ENCODE data around the gene HYAL3. TPM values are rescaled to one million over a fixed set of nuclear protein-coding genes. Genes with fewer than 3 reads are reported as not detected.

Gene HYAL3
- total and polyA plus RNA-seq, 2 of the 8 experiments (the other 6 are each of a cell fraction or from before 2014, with no cell fraction given), result 3.2 to 12.2 TPM

- no peaks in the 10 kb centered on the region for H3K9me3 ChIP-seq (ENCODE audit: insufficient read depth in 2 of 2, low read depth in 1 of 2, low read length in 1 of 2)
- 90% methylated on average over 8 of the region's 8 CpGs; no CpG with 5 or more reads in 1 of the 2 experiments for WGBS, 2 experiments (ENCODE audit: extremely low coverage in 1 of 2, insufficient coverage in 1 of 2, insufficient read length in 1 of 2, insufficient replicate concordance in 2 of 2, low coverage in 1 of 2, low lambda C conversion rate in 2 of 2, missing lambda C conversion rate in 1 of 2)
- TF ChIP-seq TEAD4 (IDR thresholded peaks at IDR 0.05; ENCODE audit: low read depth, low read length), result no peak
- no peak for TF ChIP-seq KDM5A (IDR thresholded peaks at IDR 0.05; ENCODE audit: low read length)
- no peak for TF ChIP-seq FOSL1 (IDR thresholded peaks at IDR 0.05; ENCODE audit: insufficient read depth, low read depth, low read length)
- TF ChIP-seq JUN (IDR thresholded peaks at IDR 0.05; ENCODE audit: low read depth, low read length), result no peak
- no peak for TF ChIP-seq CTBP2 (IDR thresholded peaks at IDR 0.05; ENCODE audit: borderline replicate concordance, insufficient read depth, insufficient read length, low read length)
- TF ChIP-seq E2F6 (IDR thresholded peaks at IDR 0.05), result no peak
- TF ChIP-seq ASH2L (IDR thresholded peaks at IDR 0.05; ENCODE audit: low read length), result no peak
- no peak for TF ChIP-seq CHD2 (IDR thresholded peaks at IDR 0.05; ENCODE audit: low read length)
- no peak overlapping the region for H2AFZ ChIP-seq (ENCODE audit: low read length)
- H3K18ac ChIP-seq (ENCODE audit: extremely low read depth, low read length), result peak overlapping the region; percentile 48
- H3K4ac ChIP-seq (replicated peaks; ENCODE audit: insufficient read length, low read depth, low read length), result peak overlapping the region; percentile 65
- ChIA-PET POLR2A (ENCODE audit: partially characterized antibody) (interaction anchor here (4.4 kb wide), 1 partner anchor 10 kb away, joined by 35 read pairs; no protein-coding TSS in a partner anchor), CTCF (ENCODE audit: partially characterized antibody) (interaction anchor here (0.5 to 53.5 kb wide), 8 partner anchors 12 to 1521 kb away, joined by 3 to 2149 read pairs (median 26); partner anchors contain the start of genes GNAI2, IFRD2 and SLC38A3)
- H2BK20ac ChIP-seq (ENCODE audit: low read length), result peak overlapping the region; percentile 61; the same call in 1 of the 2 replicates
- peak overlapping the region; percentile 39; the same call in 1 of the 2 replicates for H2BK5ac ChIP-seq (ENCODE audit: low read depth, low read length)
- no peak overlapping the region for H4K5ac ChIP-seq (ENCODE audit: insufficient read length, low read depth, low read length)
- H3K23ac ChIP-seq (ENCODE audit: insufficient read length), result no peak overlapping the region
- peaks cover 0 to 1% of the 10 kb centered on the region in 2 experiments for H4K20me1 ChIP-seq (replicated peaks in 1 of 2; ENCODE audit: control insufficient read depth in 1 of 2, insufficient read depth in 2 of 2, low read length in 2 of 2)
- peak overlapping the region; percentile 68 for H4K91ac ChIP-seq (replicated peaks; ENCODE audit: insufficient read length, low read length)
- H2AK5ac ChIP-seq (ENCODE audit: low read depth, low read length), result peak overlapping the region; percentile 2
- H3K79me1 ChIP-seq (ENCODE audit: low read depth, low read length), result no peaks in the 10 kb centered on the region
- H3K27me3 ChIP-seq (replicated peaks in 1 of 4; ENCODE audit: control insufficient read depth in 3 of 4, extremely low read depth in 1 of 4, insufficient read depth in 3 of 4, low read length in 3 of 4), result peaks cover 14 to 25% (median 20%) of the 10 kb centered on the region in 4 experiments
- no peaks in the 10 kb centered on the region for H3K36me3 ChIP-seq (ENCODE audit: control insufficient read depth in 2 of 4, insufficient read depth in 4 of 4, low read length in 3 of 4)
- H3K14ac ChIP-seq (ENCODE audit: insufficient read length), result no peak overlapping the region
- H2BK120ac ChIP-seq (replicated peaks; ENCODE audit: low read depth, low read length), result no peak overlapping the region
- H3K27ac ChIP-seq (ENCODE audit: low read depth, low read length), result no peak overlapping the region
- H3K9ac ChIP-seq (replicated peaks in 1 of 4; ENCODE audit: extremely low read depth in 1 of 4, low read depth in 3 of 4, low read length in 3 of 4), result no peak overlapping the region
- H4K8ac ChIP-seq (ENCODE audit: extremely low read depth, insufficient read depth, low read length), result peak overlapping the region; percentile 57
- H3K23me2 ChIP-seq (ENCODE audit: low read depth, low read length), result peaks cover 2% of the 10 kb centered on the region; the same call in 1 of the 2 replicates
- H2BK12ac ChIP-seq (ENCODE audit: low read depth, low read length), result peak overlapping the region; percentile 80; the same call in 1 of the 2 replicates
- no peak overlapping the region for H3K56ac ChIP-seq (replicated peaks; ENCODE audit: insufficient read length, low read depth, low read length)
- H3K4me3 ChIP-seq (ENCODE audit: extremely low read depth in 1 of 4, insufficient read depth in 2 of 4, low read depth in 3 of 4, low read length in 4 of 4), result no peak overlapping the region
- DNase-seq (ENCODE audit: low read depth in 1 of 2, low spot score in 2 of 2) (no peak), FAIRE-seq (no peak)
- peak overlapping the region; percentile 99; the same call in 1 of the 2 replicates for H2BK15ac ChIP-seq (ENCODE audit: low read length)
- peaks cover 0 to 45% (median 35%) of the 10 kb centered on the region in 4 experiments; a peak in 6 of 7 replicates for H3K4me1 ChIP-seq (replicated peaks in 1 of 4; ENCODE audit: control insufficient read depth in 3 of 4, insufficient read depth in 4 of 4, low read length in 3 of 4)
- H3K79me2 ChIP-seq (ENCODE audit: control insufficient read depth in 1 of 2, insufficient read depth in 2 of 2, low read length in 2 of 2), result no peaks in the 10 kb centered on the region
- H3K4me2 ChIP-seq (ENCODE audit: insufficient read depth in 1 of 2, low read depth in 2 of 2, low read length in 2 of 2), result 0 out of 4 replicates have a peak overlapping the region, but pooled peaks of 1 of the 2 experiments have one; percentile 28
These were observed 29.2 kb downstream of the HYAL3 start for GRCh38 chr3:50269977-50270413.

Measured in H1 (cell line).